Measurements from ENCODE around the gene MTX2.

The MTX2 gene

DNA sequence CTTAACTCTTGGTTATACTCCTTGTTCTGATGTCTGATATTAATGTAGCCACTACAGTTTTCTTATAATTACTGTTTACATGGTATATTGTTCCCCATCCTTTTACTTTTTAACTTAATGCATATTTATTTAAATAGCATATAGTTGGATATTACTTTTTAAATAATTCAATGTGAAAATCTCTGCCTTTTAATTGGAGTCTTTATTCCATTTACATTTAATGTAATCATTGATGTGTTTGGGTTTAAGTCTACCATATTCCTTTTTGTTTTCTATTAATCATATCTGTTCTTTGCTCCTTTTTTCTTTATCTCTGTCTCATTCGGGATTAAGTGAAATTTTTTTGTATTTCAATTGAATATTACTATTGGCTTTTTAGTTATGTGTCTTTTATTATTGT is 109.1 kb downstream of the MTX2 start:
- DNase-seq (ENCODE audit: low read depth): no peak

DNA sequence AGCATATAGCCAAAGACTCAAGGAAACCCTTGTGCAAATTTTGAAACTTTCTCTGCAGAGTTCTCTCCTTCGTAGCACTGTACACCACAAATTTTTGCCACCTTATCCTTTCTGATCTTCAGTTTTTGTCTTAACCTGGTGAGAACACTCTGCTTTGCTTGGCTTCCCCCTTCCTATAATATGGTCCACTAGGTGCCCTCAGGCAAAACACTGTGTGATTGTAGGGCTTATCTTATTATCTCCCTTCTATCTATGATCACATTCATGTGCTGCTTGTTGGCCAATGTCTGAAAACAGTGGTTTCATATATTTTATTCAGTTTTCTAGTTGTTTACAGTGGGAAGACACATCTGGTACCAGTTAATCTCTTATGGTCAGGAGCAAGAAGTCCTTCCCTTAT is 111.1 kb downstream of the MTX2 start:
- DNase-seq (ENCODE audit: low read depth): no peak

DNA sequence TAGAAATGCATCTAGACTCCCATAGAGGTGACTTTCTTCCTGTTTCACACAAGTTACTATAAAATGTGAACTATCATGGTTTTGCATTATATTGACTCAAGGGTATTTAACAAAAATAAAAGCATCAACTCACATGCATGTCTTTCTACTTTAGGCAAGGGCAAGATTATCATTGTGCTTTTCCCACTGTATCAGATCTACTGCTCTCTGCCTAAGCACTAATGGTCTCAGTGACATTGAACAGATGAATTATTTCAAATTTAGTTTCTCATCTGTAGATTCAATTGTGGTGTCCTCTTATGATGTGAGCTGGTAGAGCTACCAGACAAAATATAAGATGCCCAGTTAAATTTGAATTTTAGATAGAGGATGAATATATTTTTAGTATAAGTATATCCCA is 113.9 kb downstream of the MTX2 start:
- no peak for DNase-seq (ENCODE audit: low read depth)

DNA sequence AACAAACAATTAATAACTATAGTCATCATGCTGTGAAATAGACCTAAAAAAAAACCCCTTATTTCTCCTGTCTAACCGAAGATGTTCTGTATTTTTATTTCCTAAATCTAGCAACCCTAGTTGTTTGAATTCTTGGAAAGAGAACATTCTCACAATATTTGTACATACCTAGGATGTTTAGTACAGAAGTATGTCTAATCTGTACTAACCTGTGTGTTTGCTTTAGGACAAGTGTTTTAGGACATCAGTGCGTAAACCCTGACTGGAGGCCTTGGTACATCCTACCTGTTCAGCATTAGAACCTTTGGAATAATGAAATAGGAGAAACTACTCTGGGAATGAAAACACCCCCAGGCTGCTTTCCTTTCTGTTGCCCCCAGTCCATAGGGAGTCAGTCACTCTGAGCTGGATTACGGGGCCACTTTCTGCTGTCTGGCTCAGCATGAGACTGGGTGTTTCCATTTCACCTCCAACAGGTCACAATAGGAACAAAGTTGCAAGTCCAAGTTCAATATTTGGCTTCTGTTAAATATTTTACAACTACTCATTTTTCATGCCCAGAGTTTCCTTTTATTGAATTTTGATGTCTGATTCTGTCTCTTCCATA is 114.7 kb downstream of the MTX2 start:
- DNase-seq (ENCODE audit: low read depth): no peak

DNA sequence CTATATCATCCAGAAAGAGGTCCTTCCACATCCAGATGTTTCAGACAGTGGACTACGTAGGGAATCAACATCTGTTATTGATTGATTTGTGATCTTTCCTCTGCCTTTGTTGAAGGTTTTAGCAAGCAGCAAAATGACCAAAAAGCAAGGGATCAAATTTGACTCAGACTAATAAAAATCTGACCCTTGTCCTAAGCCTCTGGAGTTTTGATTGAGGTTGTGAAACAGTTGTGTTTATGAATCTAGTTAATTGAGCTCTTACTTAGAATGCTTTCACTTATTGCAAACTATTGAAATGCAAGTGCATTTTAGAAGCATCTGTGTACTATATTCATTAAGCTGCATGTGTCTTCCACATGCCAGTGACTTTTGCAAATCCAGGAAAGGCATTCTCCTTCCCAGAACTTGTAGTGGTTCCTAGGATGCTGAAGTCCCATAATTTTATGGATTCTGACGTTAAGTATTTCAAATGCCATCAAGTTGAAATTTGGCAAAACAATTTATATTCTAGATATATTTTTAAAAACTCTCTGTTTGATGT is 116.0 kb downstream of the MTX2 start:
- DNase-seq (ENCODE audit: low read depth): no peak

DNA sequence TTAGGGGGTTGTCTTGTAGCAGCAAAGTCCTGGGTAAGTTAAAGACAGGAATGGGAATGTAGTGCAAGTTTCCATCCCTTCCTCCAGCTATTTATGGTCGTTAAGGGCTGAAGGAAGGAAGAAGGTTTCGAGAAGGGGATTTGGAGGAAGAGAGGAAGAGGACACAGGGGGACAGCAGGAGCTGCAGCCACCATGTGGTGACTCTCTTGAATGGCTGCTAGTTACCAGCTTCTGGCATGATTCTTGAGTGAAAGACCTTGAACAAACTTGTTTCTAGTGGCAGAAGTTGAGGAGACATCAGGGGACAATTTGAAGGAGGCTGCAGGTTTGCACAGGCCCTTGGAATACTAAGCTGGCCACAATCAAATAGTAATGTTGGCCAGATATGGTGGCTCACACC is 116.6 kb downstream of the MTX2 start:
- no peak for DNase-seq (ENCODE audit: low read depth)

Data from GM04504 (cell line).